Suprapubic skin (tissue), 4 donors: ENCODE measurements around the gene GRIN3B. TPM values are rescaled to one million over a fixed set of nuclear protein-coding genes. Genes with fewer than 3 reads are reported as not detected.

Source experiments
- DNase-seq, 2 donors: peaks; one replicate each; pipeline ENCODE4 v3.0.0-alpha.2; 2019; ENCODE audit warnings: low spot score in 2 of 2
- H3K27ac ChIP-seq: fragments of 200-600 bp; sonication (generic); one replicate; pipeline ENCODE4 v1.5.1; 2019
- H3K27me3 ChIP-seq: fragments of 200-600 bp; sonication (generic); one replicate; pipeline ENCODE4 v1.5.1; 2019
- H3K36me3 ChIP-seq: fragments of 200-600 bp; sonication (generic); one replicate; pipeline ENCODE4 v1.5.1; 2019
- H3K4me1 ChIP-seq: fragments of 200-600 bp; sonication (generic); one replicate; pipeline ENCODE4 v1.5.1; 2019
- H3K4me3 ChIP-seq: fragments of 200-600 bp; sonication (generic); one replicate; pipeline ENCODE4 v1.5.1; 2019; ENCODE audit warnings: mild to moderate bottlenecking
- H3K9me3 ChIP-seq: fragments of 200-600 bp; sonication (generic); one replicate; pipeline ENCODE4 v1.5.1; 2019
- EP300 ChIP-seq: sonication (generic); formaldehyde crosslinking; IDR thresholded peaks from one replicate; pipeline ENCODE4 v1.6.1; 2017; ENCODE audit warnings: antibody characterized with exemption
- POLR2A ChIP-seq, 2 donors: fragments of 450-650 bp; IDR thresholded peaks; one replicate each; pipeline ENCODE4 v1.6.1; 2017; ENCODE audit warnings: antibody characterized with exemption in 2 of 2, mild to moderate bottlenecking in 2 of 2, moderate library complexity in 2 of 2
- POLR2AphosphoS5 ChIP-seq, 3 donors: sonication (generic); formaldehyde crosslinking; IDR thresholded peaks; one replicate each; pipeline ENCODE4 v1.6.1; 2017; ENCODE audit warnings: antibody characterized with exemption in 3 of 3
- WGBS: methylation state at CpG from one replicate; pipeline ENCODE4 v1.1.5; 2018; 5-methylcytosine and 5-hydroxymethylcytosine counted together
- total RNA-seq, 4 donors: library from RNA; depleted of rRNA; stranded (reverse); fragments of >200 nt; gene quantifications; one replicate each; pipeline ENCODE4 v1.1.0, GENCODE V29; 2016
- TF ChIP-seq, protein P1 (sequence below), 2 donors: fragments of 200-600 bp in 1 of 2; fragments of 450-650 bp in 1 of 2; sonication (generic) in 1 of 2; IDR thresholded peaks; one replicate each; pipeline ENCODE4 v1.5.1; 2016 to 2019; ENCODE audit warnings: antibody characterized with exemption in 2 of 2, mild to moderate bottlenecking in 1 of 2, moderate library complexity in 1 of 2

GRIN3B gene
- total RNA-seq, 4 donors from 2014 or later = 0.13 to 1.1 TPM; not detected in 2

GRCh38 chr19:1046117-1046626, 46.0 kb downstream of the GRIN3B start:
- H3K27me3 ChIP-seq = no peaks in the 10 kb centered on the region
- H3K36me3 ChIP-seq = peaks cover 10% of the 10 kb centered on the region
- no peak for DNase-seq
- H3K27ac ChIP-seq = no peak overlapping the region
- no peak overlapping the region for H3K4me3 ChIP-seq
- H3K9me3 ChIP-seq = no peaks in the 10 kb centered on the region
- H3K4me1 ChIP-seq = peaks cover 23% of the 10 kb centered on the region
- TF ChIP-seq EP300 = no peak
- no peak for TF ChIP-seq POLR2A (IDR thresholded peaks at IDR 0.05)
- TF ChIP-seq POLR2AphosphoS5 (IDR thresholded peaks at IDR 0.05) = no peak
- TF ChIP-seq, protein P1, sequence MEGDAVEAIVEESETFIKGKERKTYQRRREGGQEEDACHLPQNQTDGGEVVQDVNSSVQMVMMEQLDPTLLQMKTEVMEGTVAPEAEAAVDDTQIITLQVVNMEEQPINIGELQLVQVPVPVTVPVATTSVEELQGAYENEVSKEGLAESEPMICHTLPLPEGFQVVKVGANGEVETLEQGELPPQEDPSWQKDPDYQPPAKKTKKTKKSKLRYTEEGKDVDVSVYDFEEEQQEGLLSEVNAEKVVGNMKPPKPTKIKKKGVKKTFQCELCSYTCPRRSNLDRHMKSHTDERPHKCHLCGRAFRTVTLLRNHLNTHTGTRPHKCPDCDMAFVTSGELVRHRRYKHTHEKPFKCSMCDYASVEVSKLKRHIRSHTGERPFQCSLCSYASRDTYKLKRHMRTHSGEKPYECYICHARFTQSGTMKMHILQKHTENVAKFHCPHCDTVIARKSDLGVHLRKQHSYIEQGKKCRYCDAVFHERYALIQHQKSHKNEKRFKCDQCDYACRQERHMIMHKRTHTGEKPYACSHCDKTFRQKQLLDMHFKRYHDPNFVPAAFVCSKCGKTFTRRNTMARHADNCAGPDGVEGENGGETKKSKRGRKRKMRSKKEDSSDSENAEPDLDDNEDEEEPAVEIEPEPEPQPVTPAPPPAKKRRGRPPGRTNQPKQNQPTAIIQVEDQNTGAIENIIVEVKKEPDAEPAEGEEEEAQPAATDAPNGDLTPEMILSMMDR (IDR thresholded peaks at IDR 0.05) = no peak
- 98% methylated on average over 7 of the region's 33 CpGs for WGBS

GRCh38 chr19:1046836-1047695, 46.8 kb downstream of the GRIN3B start:
- Histone ChIP-seq H3K9me3 (no peaks in the 10 kb centered on the region), H3K36me3 (peaks cover 10% of the 10 kb centered on the region), H3K4me1 (peaks cover 14% of the 10 kb centered on the region), H3K27me3 (no peaks in the 10 kb centered on the region), H3K27ac (no peak overlapping the region), H3K4me3 (no peak overlapping the region)
- 88% methylated on average over 50 of the region's 77 CpGs for whole genome bisulfite sequencing
- TF ChIP-seq POLR2AphosphoS5 (IDR thresholded peaks at IDR 0.05) (no peak), POLR2A (IDR thresholded peaks at IDR 0.05) (no peak), EP300 (no peak)
- TF ChIP-seq, protein P1 (IDR thresholded peaks at IDR 0.05) = no peak
- DNase-seq = no peak

DNA sequence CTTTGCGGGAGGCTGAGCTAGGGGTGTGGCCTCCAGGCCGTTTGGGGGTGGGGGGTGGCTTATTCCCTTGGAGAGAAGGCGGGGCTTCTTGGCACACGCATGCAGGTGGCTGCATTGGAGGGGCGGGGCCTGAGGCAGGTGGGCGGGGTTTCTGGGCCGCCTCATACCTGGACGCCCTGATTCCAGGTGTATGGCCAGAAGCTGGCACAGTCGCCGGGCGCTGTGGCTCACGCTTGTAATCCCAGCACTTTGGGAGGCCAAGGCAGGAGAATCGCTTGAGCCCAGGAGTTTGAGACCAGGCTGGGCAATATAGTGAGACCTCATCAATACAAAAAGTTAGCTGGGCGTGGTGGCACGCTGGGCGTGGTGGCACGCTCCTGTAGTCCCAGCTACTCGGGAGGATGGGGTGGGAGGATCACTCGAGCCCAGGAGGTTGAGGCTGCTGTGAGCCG, 47.5 kb downstream of the GRIN3B start:
- H3K4me1 ChIP-seq = peaks cover 8% of the 10 kb centered on the region
- no peaks in the 10 kb centered on the region for H3K9me3 ChIP-seq
- no peak overlapping the region for H3K4me3 ChIP-seq
- 84% methylated on average over 8 of the region's 20 CpGs for WGBS
- H3K27me3 ChIP-seq = no peaks in the 10 kb centered on the region
- no peak for TF ChIP-seq POLR2AphosphoS5 (IDR thresholded peaks at IDR 0.05)
- no peak for DNase-seq
- peaks cover 10% of the 10 kb centered on the region for H3K36me3 ChIP-seq
- H3K27ac ChIP-seq = no peak overlapping the region

- 95% methylated on average over 9 of the region's 17 CpGs for WGBS
- no peak for DNase-seq
Observed at GRCh38 chr19:1049106-1049505, 48.9 kb downstream of the GRIN3B start.

DNA sequence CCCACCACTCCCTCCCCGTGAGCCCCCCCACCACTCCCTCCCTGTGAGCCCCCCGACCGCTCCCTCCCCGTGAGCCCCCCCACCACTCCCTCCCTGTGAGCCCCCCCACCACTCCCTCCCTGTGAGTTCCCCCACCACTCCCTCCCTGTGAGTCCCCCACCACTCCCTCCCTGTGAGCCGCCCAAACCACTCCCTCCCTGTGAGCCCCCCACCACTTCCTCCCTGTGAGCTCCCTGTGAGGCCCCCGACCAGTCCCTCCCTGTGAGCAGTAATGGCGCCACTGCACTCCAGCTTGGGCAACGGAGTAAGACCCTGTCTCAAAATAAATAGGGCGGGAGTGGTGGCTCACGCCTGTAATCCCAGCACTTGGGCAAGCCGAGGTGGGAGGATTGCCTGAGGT, 49.6 kb downstream of the GRIN3B start:
- Histone ChIP-seq H3K36me3 (peaks cover 16% of the 10 kb centered on the region), H3K4me1 (no peaks in the 10 kb centered on the region), H3K4me3 (no peak overlapping the region), H3K27me3 (no peaks in the 10 kb centered on the region), H3K27ac (no peak overlapping the region), H3K9me3 (no peaks in the 10 kb centered on the region)
- TF ChIP-seq POLR2AphosphoS5 (IDR thresholded peaks at IDR 0.05) (no peak), EP300 (no peak), POLR2A (IDR thresholded peaks at IDR 0.05) (no peak)
- TF ChIP-seq, protein P1 (IDR thresholded peaks at IDR 0.05) = no peak
- DNase-seq = no peak
- 80% methylated on average over 3 of the region's 11 CpGs for WGBS

More at GRCh38 chr19:1049106-1049505, 48.9 kb downstream of the GRIN3B start:
- TF ChIP-seq EP300 = no peak
- no peak for TF ChIP-seq POLR2AphosphoS5 (IDR thresholded peaks at IDR 0.05)
- no peak for TF ChIP-seq POLR2A (IDR thresholded peaks at IDR 0.05)
- TF ChIP-seq, protein P1 (IDR thresholded peaks at IDR 0.05) = no peak
- Histone ChIP-seq H3K27ac (no peak overlapping the region), H3K9me3 (no peaks in the 10 kb centered on the region), H3K4me1 (no peaks in the 10 kb centered on the region), H3K4me3 (no peak overlapping the region), H3K36me3 (peaks cover 10% of the 10 kb centered on the region), H3K27me3 (no peaks in the 10 kb centered on the region)
